Astrocyte of the cerebellum (primary cell): ENCODE measurements around the gene LUZP2.
A peak's percentile ranks its signal among the peaks of the same experiment; 100 is the strongest.

Experiments
- DNase-seq: peaks from one replicate; pipeline ENCODE4 v3.0.0-alpha.2; 2011; ENCODE audit warnings: low read depth
- H3K4me3 ChIP-seq: 2 replicates; pipeline ENCODE4 v1.5.1; 2011; ENCODE audit warnings: mild to moderate bottlenecking, low read depth, low read length, moderate library complexity
- in situ Hi-C: cut with HindIII; loops from 2 replicates; pipeline ENCODE4 v1.10.0; 2017; ENCODE audit warnings: low sequenced_read_pairs
- TF ChIP-seq, protein P1 (sequence below): IDR thresholded peaks from 2 replicates; pipeline ENCODE4 v1.5.1; 2012; ENCODE audit warnings: low read length, low read depth, moderate library complexity, mild to moderate bottlenecking; ENCODE audit errors: missing control alignments

Gene LUZP2

DNA sequence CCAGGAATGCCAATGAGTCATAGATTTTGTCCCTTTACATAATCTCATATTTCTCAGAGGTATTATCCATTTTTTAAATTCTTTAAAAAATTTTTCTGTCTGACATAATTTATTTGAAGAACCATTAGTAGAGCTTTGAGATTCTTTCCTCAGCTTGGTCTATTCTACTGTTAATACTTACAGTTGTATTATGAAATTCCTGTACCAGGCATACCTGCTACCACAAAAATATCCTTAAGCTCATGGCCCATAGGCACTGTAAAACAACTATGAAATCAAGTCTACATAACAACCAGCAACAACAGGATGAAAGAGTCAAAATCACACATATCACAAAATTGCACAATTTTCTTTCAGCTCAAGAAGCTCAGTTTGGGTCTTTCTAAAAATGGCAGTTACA is 541.3 kb downstream of the LUZP2 start:
- in situ Hi-C loops: no loop called here
- TF ChIP-seq, protein P1, sequence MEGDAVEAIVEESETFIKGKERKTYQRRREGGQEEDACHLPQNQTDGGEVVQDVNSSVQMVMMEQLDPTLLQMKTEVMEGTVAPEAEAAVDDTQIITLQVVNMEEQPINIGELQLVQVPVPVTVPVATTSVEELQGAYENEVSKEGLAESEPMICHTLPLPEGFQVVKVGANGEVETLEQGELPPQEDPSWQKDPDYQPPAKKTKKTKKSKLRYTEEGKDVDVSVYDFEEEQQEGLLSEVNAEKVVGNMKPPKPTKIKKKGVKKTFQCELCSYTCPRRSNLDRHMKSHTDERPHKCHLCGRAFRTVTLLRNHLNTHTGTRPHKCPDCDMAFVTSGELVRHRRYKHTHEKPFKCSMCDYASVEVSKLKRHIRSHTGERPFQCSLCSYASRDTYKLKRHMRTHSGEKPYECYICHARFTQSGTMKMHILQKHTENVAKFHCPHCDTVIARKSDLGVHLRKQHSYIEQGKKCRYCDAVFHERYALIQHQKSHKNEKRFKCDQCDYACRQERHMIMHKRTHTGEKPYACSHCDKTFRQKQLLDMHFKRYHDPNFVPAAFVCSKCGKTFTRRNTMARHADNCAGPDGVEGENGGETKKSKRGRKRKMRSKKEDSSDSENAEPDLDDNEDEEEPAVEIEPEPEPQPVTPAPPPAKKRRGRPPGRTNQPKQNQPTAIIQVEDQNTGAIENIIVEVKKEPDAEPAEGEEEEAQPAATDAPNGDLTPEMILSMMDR: no peak
- DNase-seq: no peak
- H3K4me3 ChIP-seq: no peak overlapping the region

DNA sequence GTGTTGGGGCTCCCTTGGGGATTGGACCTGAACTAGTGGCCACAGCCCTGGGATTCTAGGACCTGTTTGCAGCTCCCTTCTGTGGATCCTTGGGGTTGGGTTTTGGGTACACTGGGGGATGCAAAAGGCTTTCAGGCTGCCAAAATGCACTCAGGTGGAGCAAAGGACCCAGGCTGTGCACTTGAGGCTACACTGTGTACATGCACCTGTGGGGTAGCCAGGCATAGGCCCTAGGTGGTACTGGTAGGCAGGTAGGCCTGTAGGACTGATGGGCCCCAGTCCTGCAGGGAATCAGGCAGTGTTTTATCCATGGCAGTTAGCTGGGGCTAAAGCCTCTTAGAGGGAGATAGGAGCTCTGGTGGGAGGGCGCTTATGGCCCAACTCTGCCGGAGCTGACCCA is 542.3 kb downstream of the LUZP2 start:
- no peak for DNase-seq
- in situ Hi-C loops: no loop called here
- no peak overlapping the region for H3K4me3 ChIP-seq
- TF ChIP-seq, protein P1: no peak

DNA sequence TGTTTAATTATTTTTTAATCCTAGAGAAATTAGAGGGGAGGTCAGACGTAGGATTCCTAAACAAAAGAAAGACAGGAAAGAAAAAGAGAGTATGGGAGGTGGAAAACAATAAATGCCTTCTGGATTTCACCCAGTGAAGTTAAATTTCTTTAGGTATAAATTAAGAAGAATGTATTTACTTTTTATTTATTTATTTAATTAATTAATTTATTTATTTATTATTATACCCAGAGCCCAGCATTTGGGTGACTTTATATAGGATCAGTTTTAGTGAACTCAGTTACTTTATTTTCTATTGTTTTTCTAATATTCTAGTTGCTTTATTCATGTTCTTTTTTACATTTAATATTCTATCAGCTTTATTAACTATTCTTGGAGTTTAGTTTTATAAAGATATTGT is 551.8 kb downstream of the LUZP2 start:
- TF ChIP-seq, protein P1: no peak
- H3K4me3 ChIP-seq: no peak overlapping the region
- in situ Hi-C loops: no loop called here
- DNase-seq: no peak

DNA sequence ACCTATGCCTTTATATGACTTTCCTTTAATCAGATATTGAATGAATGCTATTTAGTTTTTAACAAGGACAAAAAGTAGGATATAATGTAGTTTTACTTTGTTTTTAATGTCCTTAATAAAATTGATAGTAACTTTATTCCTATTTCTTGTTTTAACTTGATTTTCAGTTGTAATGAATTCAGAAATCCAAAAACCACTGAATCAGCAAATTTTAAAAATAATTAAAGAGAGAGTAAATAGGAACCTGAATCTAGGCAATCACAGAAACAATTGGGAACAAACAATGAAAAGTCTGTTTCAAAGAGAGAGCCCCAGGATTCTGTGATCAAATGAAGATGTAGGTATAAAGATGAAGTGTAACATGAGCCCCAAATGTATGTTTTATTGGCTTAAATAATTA is 556.0 kb downstream of the LUZP2 start:
- no peak overlapping the region for H3K4me3 ChIP-seq
- TF ChIP-seq, protein P1: no peak
- no peak for DNase-seq
- in situ Hi-C loops: no loop called here

DNA sequence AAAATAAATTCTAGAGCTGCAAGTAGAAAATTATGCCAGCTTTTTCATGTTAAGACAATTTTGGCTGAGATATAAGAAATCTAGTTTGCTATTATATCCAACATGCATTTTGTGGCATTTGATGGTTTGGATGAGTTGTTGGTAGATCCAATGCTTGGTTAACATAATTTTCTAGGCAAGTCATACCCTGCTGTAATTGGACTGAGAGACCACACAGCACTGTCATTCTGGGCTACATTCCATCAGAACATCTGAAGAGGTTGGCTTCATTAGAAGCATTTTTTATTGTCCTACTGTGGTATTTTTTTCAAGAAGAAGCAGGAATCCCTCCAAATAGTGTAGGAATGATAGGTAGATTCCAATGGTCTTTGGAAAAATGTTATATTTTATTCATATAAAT is 561.0 kb downstream of the LUZP2 start:
- in situ Hi-C loops: no loop called here
- DNase-seq: no peak
- TF ChIP-seq, protein P1: no peak
- H3K4me3 ChIP-seq: no peak overlapping the region

DNA sequence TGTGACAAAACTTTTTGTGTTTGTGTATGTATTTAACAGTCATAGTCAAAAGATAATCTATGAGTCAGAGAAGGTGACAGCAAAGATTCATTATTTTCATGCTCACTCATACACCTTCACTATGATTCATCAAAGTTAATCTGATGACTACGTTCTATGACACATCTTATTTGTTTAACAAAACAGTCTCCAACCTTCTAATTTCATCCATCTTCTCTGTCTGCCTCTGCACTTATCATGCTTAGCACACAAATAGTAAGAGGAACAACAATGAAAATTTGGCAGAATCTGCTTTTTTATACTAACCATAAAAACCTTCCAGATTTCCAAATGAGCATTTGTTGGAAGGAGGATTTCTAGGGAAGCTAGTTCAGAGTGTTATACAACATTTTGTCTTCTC is 568.9 kb downstream of the LUZP2 start:
- peak; percentile 51 for DNase-seq
- TF ChIP-seq, protein P1: no peak
- no peak overlapping the region for H3K4me3 ChIP-seq
- in situ Hi-C loops: no loop called here

DNA sequence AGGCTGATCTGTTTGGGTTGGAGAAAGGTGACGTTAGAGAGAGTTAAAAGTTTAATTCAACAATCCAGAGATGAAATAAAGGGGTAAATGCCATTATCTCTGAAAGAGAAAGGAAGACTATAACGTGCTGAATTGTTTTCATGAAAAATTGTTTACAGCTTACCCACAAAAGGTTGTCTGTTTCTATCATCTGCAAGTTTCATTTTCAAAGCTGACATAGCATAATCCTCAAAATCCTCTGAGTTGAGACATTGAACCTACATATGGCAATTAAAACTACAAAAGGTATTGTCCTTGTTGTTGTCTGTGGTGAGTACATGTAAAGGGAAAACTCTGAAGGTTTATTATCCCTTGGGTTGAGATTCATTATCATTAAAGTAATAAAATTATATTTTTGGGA is 569.9 kb downstream of the LUZP2 start:
- H3K4me3 ChIP-seq: no peak overlapping the region
- TF ChIP-seq, protein P1: no peak
- no peak for DNase-seq
- in situ Hi-C loops: no loop called here
